Effector memory CD4-positive, alpha-beta T cell (primary cell): ENCODE data around the gene VAMP8.
A peak's percentile ranks its signal among the peaks of the same experiment; 100 is the strongest.
"Not testable (repeated sequence)": the region's sequence is repeated elsewhere in the genome, so short reads cannot be mapped to it uniquely, and the experiment has no call there.

Experiments used
- DNase-seq, 3 donors: peaks; one replicate each; pipeline ENCODE4 v3.0.0-alpha.2; 2020
- H3K27ac ChIP-seq: 2 replicates; pipeline ENCODE4 v1.7.0; 2013; ENCODE audit warnings: mild to moderate bottlenecking, low read length, moderate library complexity; ENCODE audit not compliant: insufficient read depth, poor library complexity, severe bottlenecking
- H3K27me3 ChIP-seq: replicated peaks from 2 replicates; pipeline ENCODE4 v1.7.0; 2013; ENCODE audit warnings: mild to moderate bottlenecking, low read length; ENCODE audit not compliant: insufficient read depth, control insufficient read depth, poor library complexity, severe bottlenecking
- H3K36me3 ChIP-seq: 2 replicates; pipeline ENCODE4 v1.7.0; 2013; ENCODE audit warnings: mild to moderate bottlenecking, low read length, moderate library complexity; ENCODE audit not compliant: control insufficient read depth, insufficient read depth
- H3K4me1 ChIP-seq: 2 replicates; pipeline ENCODE4 v1.7.0; 2013; ENCODE audit warnings: low read length, mild to moderate bottlenecking; ENCODE audit not compliant: control insufficient read depth, insufficient read depth, poor library complexity, severe bottlenecking
- H3K4me3 ChIP-seq: 2 replicates; pipeline ENCODE4 v1.7.0; 2013; ENCODE audit warnings: low read length, low read depth, mild to moderate bottlenecking; ENCODE audit not compliant: insufficient read depth, poor library complexity, severe bottlenecking
- H3K9me3 ChIP-seq: 2 replicates; pipeline ENCODE4 v1.7.0; 2013; ENCODE audit warnings: mild to moderate bottlenecking, low read length, moderate library complexity; ENCODE audit not compliant: control insufficient read depth

Gene VAMP8

DNA sequence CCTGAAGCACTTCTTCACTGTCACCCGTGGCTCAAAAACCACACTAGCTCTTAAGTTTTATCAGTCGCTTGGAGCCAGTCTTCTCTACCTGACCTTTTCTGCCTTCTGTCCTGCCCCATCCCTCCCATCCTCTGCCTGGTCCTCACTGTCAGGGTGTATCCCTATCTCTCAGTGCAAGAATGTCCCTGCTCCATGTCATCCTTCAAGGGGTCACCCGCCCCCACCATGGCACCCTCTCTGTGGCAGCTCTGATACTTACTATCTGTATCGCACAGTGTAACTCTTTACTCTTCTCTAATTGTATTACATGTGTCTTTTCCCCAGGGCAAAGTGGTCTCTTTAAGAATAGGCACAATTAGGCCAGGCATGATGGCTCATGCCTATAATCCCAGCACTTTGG, 11.3 kb downstream of the VAMP8 start:
- H3K27ac ChIP-seq = no peak overlapping the region
- H3K4me3 ChIP-seq = no peak overlapping the region
- H3K9me3 ChIP-seq = no peaks in the 10 kb centered on the region
- no peaks in the 10 kb centered on the region for H3K27me3 ChIP-seq
- peaks cover 10% of the 10 kb centered on the region for H3K4me1 ChIP-seq
- no peak for DNase-seq
- no peaks in the 10 kb centered on the region for H3K36me3 ChIP-seq

DNA sequence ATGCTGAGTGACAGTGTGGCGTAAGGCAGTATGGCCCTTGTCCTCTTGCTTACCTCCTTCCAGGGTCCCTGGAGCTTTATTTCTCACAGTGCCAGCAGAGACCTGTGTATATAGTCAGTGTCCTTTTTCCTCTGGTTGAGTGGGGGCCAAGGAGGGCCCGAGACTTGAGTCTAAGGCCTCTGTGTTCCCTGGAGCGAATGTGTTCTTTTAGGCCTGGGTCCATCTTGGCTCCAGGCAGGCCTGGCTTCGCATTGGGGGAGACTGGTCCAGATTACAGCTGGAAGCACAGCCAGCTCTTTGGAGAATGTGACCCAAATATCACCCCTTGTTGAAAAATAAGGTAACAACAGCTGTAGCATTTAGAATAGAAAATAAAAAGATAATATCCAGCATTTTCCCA, 11.8 kb downstream of the VAMP8 start:
- peaks cover 10% of the 10 kb centered on the region for H3K4me1 ChIP-seq
- no peaks in the 10 kb centered on the region for H3K9me3 ChIP-seq
- H3K27me3 ChIP-seq = no peaks in the 10 kb centered on the region
- DNase-seq = no peak
- H3K27ac ChIP-seq = no peak overlapping the region
- H3K4me3 ChIP-seq = no peak overlapping the region
- no peaks in the 10 kb centered on the region for H3K36me3 ChIP-seq

DNA sequence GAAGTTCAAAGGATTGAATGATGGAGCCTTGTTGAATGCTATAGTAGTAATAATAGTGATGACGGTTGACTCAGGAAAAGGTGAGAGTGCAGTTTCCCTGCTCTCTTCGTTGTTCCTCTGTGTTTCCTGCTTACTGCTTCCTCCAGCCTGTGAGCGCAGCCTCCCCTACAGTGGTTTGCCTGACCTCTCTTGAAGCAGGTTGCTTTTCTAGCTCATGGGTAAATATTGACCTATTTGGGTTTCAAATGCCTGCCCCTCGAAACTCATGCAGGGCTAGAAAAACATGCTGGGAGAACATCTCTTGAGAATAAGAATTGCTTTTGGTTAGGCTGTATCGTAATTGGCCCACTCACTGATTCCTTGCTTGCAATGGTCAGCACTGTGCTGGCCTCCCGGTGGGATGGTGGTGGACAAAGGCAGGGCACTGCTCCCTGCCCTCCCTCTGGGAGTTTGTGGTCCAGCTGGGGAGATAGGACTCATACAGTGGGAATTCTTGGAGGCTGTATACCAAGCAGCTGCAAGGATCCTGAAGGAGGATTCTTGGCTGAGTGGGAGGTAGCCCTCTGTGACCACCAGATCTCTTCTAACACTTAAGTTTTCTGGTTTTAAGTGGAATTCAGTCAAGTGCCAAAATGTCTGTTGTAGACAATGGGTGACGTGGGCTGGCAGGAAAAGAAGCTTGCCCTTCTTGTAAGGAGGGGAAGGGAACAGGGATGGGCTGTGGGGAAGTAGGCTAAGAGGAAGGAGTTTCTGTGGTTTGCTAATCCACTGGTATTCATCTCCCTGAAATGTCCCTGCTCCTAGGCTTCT, 12.8 kb downstream of the VAMP8 start:
- Histone ChIP-seq H3K36me3 (no peaks in the 10 kb centered on the region), H3K27me3 (no peaks in the 10 kb centered on the region), H3K9me3 (no peaks in the 10 kb centered on the region), H3K27ac (no peak overlapping the region), H3K4me3 (no peak overlapping the region), H3K4me1 (peaks cover 9% of the 10 kb centered on the region)
- no peak for DNase-seq

DNA sequence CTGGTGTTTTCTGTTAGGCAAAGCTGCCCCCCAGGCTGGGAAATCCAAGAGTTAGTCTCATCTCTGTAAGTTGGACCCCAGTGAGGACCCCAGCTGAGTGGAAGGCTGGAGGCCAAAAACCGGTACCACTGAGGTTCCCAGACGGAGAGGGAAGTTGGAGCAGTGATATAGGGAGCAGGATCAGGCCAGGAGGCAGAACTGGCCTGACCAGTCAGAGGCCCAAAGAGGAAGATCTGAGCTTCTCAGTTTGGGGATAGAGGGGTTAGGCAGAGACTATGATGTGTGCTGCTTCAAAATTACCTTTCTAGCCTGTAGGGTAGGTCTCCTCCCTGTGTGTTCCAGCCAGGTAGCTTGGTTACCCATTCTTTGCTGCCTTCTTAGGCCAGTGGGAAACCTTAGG, 13.6 kb downstream of the VAMP8 start:
- H3K9me3 ChIP-seq = no peaks in the 10 kb centered on the region

DNA sequence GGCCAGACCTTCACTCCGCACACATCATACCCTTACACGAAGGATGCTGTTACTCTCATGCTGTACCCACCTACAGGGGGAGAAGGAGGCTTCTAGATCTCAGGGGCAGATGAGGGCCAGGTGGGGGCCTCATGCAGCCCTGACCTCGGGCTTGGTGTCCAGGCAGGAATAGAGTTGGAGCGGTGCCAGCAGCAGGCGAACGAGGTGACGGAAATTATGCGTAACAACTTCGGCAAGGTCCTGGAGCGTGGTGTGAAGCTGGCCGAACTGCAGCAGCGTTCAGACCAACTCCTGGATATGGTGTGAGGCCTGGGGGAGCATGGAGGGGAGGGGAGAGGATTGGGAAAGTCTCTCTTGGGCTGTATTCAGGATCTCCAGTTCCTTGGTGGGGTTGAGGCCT, 14.2 kb downstream of the VAMP8 start:
- Histone ChIP-seq H3K36me3 (peaks cover under 1% of the 10 kb centered on the region), H3K9me3 (no peaks in the 10 kb centered on the region), H3K27ac (no peak overlapping the region), H3K27me3 (no peaks in the 10 kb centered on the region), H3K4me1 (peaks cover 11% of the 10 kb centered on the region), H3K4me3 (no peak overlapping the region)
- no peak for DNase-seq

More for the DNA sequence above, 13.6 kb downstream of the VAMP8 start:
- no peaks in the 10 kb centered on the region for H3K36me3 ChIP-seq
- peaks cover 5% of the 10 kb centered on the region for H3K4me1 ChIP-seq
- DNase-seq = no peak
- no peak overlapping the region for H3K27ac ChIP-seq
- no peak overlapping the region for H3K4me3 ChIP-seq
- no peaks in the 10 kb centered on the region for H3K27me3 ChIP-seq

- H3K4me3 ChIP-seq, H3K27ac ChIP-seq, DNase-seq, H3K36me3 ChIP-seq, H3K9me3 ChIP-seq, H3K27me3 ChIP-seq: not testable (repeated sequence)
- H3K4me1 ChIP-seq = peaks cover 13% of the 10 kb centered on the region
Measured at GRCh38 chr2:85592299-85592698, 14.9 kb downstream of the VAMP8 start.

DNA sequence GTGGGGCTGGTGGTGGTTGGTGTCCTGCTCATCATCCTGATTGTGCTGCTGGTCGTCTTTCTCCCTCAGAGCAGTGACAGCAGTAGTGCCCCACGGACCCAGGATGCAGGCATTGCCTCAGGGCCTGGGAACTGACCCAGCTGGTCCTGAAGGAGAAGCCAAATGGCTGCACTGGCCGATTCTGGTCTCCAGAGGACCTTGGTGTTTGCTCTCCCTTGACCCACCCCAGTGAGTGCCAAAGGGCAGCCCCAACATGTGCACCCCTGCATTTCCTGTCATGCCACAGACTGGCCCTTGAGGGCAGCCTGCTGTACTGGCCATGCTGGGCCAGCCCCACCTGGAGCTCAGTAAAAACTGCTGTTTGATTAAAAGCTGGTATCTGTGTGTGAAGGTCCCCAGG, 15.6 kb downstream of the VAMP8 start:
- H3K27me3 ChIP-seq = no peaks in the 10 kb centered on the region
- no peak for DNase-seq
- H3K4me1 ChIP-seq = peaks cover 13% of the 10 kb centered on the region
- no peaks in the 10 kb centered on the region for H3K9me3 ChIP-seq
- H3K36me3 ChIP-seq = peaks cover 13% of the 10 kb centered on the region
- H3K4me3 ChIP-seq = no peak overlapping the region
- H3K27ac ChIP-seq = no peak overlapping the region

GRCh38 chr2:85594715-85595300, 17.4 kb downstream of the VAMP8 start:
- DNase-seq = no peak
- H3K27me3 ChIP-seq = no peaks in the 10 kb centered on the region
- H3K9me3 ChIP-seq = no peaks in the 10 kb centered on the region
- peaks cover 30% of the 10 kb centered on the region for H3K36me3 ChIP-seq
- H3K4me1 ChIP-seq = peaks cover 13% of the 10 kb centered on the region
- H3K4me3 ChIP-seq = peak overlapping the region; percentile 76
- H3K27ac ChIP-seq = peak overlapping the region; percentile 90

DNA sequence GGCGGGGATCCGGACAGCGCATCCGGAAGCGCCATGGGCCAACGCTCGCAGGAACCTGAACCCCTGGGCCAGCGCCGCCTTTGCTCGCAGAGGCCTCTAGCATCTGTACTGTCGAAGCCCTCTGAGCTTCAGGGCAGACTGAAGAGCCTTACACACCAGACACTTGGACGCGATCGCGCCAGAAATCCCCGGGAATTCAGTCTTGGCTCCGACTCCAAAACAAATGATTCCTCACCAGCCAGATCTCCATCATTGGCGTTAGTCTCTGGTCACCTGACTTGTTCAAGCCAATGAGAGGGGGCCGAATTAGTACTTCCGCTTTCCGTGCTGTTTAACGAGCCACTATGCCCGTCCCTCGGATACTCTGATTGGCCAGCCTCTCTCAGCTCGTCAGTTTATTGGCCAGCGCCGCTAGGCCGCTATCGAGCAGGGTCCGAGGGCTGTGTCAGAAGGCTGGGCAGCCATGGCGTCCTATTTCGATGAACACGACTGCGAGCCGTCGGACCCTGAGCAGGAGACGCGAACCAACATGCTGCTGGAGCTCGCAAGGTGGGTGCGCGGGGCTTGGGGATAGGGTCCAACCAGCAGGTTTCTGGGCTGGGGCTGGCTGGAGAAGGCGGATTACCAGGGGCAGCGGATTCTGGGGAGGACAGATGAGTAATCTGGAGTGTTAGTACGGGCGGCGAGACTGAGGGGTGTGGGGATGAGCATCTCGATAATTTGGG, 18.1 kb downstream of the VAMP8 start, which contains the start of gene RNF181:
Gene RNF181 (plus strand): TSS at position 445 of the 725 bp plus-strand sequence. CDS start 19 bp downstream, at position 464.
- DNase-seq = peak; percentile 82 to 92 (median 88)
- peaks cover 13% of the 10 kb centered on the region for H3K4me1 ChIP-seq

DNA sequence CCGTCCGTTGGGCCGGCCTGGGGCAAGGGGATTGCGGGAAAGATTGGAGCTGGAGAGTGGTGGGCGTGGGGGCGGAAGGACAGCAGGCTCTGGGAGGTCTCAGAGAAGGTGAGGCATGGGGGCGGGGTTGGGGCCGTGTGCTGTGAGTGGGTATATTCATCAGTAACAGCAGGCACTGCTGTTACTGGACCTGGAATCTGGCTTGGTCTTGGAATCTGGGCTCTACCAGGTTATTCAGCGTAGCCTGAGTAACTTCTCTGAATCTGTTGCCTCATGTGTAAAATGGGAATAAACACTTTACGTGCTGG, 18.6 kb downstream of the VAMP8 start:
- H3K9me3 ChIP-seq = no peaks in the 10 kb centered on the region
- DNase-seq = no peak
- peaks cover 13% of the 10 kb centered on the region for H3K4me1 ChIP-seq
- peak overlapping the region; percentile 76 for H3K4me3 ChIP-seq
- H3K27ac ChIP-seq = peak overlapping the region; percentile 90
- peaks cover 30% of the 10 kb centered on the region for H3K36me3 ChIP-seq
- no peaks in the 10 kb centered on the region for H3K27me3 ChIP-seq

More for the DNA sequence above, 18.1 kb downstream of the VAMP8 start, which contains the start of gene RNF181:
- Histone ChIP-seq H3K27me3 (no peaks in the 10 kb centered on the region), H3K9me3 (no peaks in the 10 kb centered on the region), H3K27ac (peak within 1 kb of the TSS; percentile 90), H3K36me3 (peaks cover 30% of the 10 kb centered on the region), H3K4me3 (peak within 1 kb of the TSS; percentile 76)
